NCI-H82 treated with DMSO at 0.1 percent for 48 hours (cell line): Measurements from ENCODE around the gene POLR3GL.
A peak's percentile ranks its signal among the peaks of the same experiment; 100 is the strongest.
"Not testable (repeated sequence)": the region's sequence is repeated elsewhere in the genome, so short reads cannot be mapped to it uniquely, and the experiment has no call there.

ENCODE experiments used
- DNase-seq: peaks from one replicate; lab custom pipeline; 2025; ENCODE audit not compliant: unreplicated experiment; lab: John Stamatoyannopoulos, UW

The POLR3GL gene, protein sequence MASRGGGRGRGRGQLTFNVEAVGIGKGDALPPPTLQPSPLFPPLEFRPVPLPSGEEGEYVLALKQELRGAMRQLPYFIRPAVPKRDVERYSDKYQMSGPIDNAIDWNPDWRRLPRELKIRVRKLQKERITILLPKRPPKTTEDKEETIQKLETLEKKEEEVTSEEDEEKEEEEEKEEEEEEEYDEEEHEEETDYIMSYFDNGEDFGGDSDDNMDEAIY

GRCh38 chr1:145964328-145965118 lies at the start of gene POLR3GL, which contains the start of gene ANKRD34A:
POLR3GL (plus strand) TSS chr1:145964690; CDS start chr1:145974866, 10,176 bp downstream.
ANKRD34A (minus strand) TSS chr1:145964575; CDS start chr1:145961759, 2,816 bp downstream.
- peak; percentile 92 for DNase-seq

- no peak for DNase-seq
Measured at GRCh38 chr1:145916745-145917144, 47.7 kb upstream of the POLR3GL start.

DNA sequence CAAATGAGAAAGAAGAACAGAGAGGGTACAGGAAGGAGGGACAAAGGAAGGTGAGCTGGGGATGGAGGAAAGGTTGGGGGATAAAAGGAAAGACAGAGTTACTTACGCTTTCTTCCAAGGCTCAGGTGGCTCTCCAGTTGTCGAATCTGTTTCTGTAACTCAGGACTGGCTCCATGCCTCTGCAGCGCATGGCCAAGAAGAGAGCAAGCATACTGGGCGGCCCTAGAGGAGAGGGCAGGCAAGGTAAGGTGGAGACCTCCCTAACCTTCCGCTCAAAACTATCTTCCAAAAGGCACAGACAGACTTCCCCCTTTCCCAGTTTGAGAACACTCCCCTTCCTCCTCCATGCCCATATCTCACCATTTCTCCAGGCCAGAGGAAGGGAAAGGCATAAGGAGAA lies 46.9 kb upstream of the POLR3GL start:
- no peak for DNase-seq

- DNase-seq, result peak; percentile 76
Measured at GRCh38 chr1:145918144-145918991, 46.1 kb upstream of the POLR3GL start, which contains the start of gene PEX11B. PEX11B (minus strand) TSS chr1:145918717; CDS start chr1:145918688, 29 bp downstream.

GRCh38 chr1:145918992-145919939 lies 45.2 kb upstream of the POLR3GL start:
- no peak for DNase-seq

GRCh38 chr1:145920297-145920696 lies 44.2 kb upstream of the POLR3GL start:
- DNase-seq, result not testable (repeated sequence)

GRCh38 chr1:145922266-145922665 lies 42.2 kb upstream of the POLR3GL start:
- no peak for DNase-seq

DNA sequence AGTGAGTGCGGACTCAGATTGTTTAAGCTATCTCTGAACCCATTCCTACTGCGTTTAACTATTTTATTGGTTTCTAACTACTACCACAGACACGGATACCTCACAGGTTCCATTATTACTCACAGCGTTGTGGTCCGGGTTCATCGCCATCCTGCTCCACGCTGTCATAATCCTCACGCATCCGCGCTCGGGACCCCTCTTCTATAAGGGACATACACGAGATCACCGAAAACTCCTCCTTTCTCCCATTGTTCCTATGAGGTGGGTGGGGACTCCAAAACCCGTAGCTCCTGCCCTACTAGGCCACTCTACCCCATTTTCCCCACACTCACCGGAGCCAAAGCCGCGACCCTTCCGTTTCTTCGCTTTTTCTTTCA lies 37.8 kb upstream of the POLR3GL start:
- no peak for DNase-seq

GRCh38 chr1:145927063-145927886 lies 37.2 kb upstream of the POLR3GL start, which contains the start of gene RBM8A:
RBM8A (minus strand) TSS chr1:145927484; CDS start chr1:145927426, 58 bp downstream.
- DNase-seq, result peak; percentile 99

- DNase-seq, result no peak
Measured at GRCh38 chr1:145927916-145928643, 36.4 kb upstream of the POLR3GL start.

GRCh38 chr1:145932522-145933009 lies 31.9 kb upstream of the POLR3GL start:
- DNase-seq, result peak; percentile 67

DNA sequence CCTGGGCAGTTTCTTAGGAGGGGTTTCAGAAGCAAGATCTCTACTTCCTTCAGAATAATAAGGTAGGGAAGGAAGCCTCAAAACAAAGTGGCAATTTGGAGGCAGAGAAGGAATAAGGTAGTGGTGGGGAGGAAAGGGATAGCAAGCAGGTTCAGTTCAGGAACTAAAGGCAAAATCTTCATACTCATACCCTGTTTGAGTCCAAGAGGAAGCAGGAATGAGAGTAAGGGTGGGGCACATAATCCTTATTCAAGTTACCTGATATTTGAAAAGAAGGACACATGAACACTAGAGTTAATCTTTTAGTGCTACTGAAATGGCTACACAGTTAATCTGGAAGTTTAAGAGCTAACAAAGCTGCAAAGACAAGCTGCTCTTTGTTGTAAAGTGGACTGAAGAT lies 28.8 kb upstream of the POLR3GL start:
- no peak for DNase-seq

DNA sequence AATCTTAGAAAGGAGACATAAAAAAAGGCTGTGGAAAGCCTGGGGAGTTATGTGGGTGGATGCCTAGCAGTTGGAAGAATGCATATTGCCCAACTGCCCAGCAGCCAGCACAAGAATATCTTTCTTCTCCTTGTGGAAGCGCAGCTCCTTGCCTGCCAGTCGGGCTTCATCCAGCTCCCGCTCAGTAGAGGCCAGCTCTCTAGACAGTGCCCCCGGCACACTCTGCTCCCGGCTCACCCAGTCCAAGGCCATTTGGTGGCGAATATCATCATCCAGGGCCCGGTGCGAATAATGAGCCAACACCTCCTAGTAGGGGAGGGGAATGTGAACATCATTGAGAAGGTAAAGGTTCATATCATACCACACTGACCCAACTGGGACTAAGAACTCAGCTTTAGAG lies 28.2 kb upstream of the POLR3GL start:
- DNase-seq, result no peak

- DNase-seq, result no peak
Measured at GRCh38 chr1:145937436-145937835, 27.1 kb upstream of the POLR3GL start.

- DNase-seq, result no peak
Measured at GRCh38 chr1:145942405-145942804, 22.1 kb upstream of the POLR3GL start.

DNA sequence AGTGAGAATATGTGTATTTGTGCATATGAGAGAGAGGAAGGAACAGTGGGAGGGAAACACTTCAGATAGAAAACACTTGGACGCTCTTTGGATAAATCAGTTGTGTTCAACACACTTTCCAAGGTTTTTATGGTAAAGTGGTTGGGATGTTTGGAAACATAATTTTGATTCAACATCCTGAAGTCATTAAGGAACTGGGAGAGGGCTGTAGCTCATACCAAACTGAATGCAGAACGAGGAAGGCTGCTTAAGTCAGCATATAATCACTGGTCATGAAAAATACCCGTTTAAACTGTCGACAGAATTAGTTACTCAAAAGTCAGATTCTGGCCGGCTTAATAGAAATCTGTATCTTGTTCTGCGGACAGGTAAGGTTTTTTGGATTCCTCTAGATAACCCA lies 21.6 kb upstream of the POLR3GL start:
- no peak for DNase-seq

DNA sequence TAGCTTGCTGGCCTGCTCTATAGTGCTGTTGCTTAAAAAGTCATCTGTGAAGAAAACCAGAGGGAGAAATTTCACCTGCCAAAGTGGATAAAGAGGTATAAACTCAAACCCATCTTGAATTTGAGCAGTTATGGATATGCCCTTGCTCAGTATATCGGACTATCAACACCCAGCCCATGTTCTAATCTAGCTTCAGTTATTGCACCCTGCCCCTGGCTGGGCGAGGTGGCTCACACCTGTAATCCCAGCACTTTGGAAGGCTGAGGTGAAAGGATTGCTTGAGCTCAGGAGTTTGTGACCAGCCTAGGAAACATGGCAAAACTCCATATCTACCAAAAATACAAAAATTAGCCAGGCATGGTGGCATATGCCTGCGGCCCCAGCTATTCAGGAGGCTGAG lies 20.0 kb upstream of the POLR3GL start:
- no peak for DNase-seq

- no peak for DNase-seq
Measured at GRCh38 chr1:145946477-145946986, 18.0 kb upstream of the POLR3GL start.
